GM18867 (cell line): ENCODE measurements around the gene KLHL29.

Experiments used
- ATAC-seq: cut with Tn5 transposase; IDR thresholded peaks from one replicate; pipeline ENCODE4 v1.9.1; 2021; ENCODE audit warnings: mild to moderate bottlenecking, moderate library complexity; ENCODE audit not compliant: unreplicated experiment

Gene KLHL29

DNA sequence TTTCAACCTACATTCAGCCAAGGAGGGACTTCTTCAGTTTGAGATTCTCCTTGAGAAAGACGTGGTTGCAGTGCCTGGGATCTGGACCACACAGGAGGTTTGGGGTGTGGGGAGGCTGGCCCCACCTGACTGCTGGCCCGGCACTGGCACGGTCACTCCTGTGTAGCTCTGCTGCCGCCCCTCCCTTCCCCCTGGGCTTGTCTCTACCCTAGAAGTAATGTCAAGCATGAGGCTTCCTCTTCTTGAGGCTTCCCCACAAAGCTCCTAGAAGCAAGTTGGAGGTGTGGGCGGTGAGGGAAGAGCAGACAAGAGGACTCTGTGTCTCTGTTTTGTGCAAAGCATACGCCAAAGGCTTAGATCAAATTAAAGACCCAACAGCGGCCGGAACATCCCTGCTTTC, 8.7 kb downstream of the KLHL29 start:
- ATAC-seq, result no peak

GRCh38 chr2:23394700-23395099, 9.7 kb downstream of the KLHL29 start:
- no peak for ATAC-seq

GRCh38 chr2:23397478-23397877, 12.5 kb downstream of the KLHL29 start:
- no peak for ATAC-seq

DNA sequence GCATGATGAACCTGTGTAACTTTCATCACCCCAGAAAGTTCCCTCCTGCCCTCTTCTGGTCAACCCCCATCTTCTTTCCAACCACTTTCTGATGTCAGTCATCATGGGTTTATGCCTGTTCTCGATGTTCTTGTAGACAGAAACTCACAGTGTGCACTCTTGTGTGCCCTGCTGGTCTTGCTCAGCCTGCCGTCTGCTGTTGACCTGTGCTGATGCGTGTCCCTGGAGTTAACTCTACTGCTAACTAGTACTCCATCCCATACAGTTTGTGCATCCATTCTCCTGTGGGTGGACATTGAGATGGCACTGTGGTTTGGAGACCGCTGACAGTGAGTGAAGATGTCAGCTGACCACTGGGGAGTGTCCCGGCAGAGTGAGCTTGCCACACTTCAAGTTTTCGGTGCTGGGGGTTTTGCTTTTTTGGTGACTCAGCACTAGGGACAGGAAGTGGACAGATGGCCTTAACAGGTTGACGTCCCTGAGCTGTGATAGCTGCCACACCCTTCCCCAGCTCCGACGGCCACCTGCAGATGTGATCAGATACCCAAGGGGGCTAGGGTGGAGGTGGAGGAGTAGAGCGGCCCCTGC, 14.8 kb downstream of the KLHL29 start:
- peak; percentile 83 for ATAC-seq

DNA sequence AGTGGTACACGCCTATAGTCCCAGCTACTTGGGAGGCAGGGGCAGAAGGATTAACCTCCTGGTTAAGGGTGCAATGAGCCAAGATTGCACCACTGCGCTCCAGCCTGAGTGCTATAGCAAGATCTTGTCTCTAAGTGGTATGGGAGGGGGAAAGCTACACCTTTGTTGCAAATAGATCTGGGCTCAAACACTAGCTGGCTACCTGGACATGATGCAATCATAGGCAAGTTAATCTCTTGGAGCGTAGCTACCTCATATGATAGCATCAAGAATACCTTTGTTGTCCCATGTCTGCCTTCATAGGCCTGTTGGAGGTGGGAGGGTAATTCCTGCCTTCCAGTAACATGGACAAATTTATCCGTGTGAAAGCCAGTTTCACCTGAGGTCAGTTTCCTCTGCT, 15.7 kb downstream of the KLHL29 start:
- ATAC-seq, result no peak

DNA sequence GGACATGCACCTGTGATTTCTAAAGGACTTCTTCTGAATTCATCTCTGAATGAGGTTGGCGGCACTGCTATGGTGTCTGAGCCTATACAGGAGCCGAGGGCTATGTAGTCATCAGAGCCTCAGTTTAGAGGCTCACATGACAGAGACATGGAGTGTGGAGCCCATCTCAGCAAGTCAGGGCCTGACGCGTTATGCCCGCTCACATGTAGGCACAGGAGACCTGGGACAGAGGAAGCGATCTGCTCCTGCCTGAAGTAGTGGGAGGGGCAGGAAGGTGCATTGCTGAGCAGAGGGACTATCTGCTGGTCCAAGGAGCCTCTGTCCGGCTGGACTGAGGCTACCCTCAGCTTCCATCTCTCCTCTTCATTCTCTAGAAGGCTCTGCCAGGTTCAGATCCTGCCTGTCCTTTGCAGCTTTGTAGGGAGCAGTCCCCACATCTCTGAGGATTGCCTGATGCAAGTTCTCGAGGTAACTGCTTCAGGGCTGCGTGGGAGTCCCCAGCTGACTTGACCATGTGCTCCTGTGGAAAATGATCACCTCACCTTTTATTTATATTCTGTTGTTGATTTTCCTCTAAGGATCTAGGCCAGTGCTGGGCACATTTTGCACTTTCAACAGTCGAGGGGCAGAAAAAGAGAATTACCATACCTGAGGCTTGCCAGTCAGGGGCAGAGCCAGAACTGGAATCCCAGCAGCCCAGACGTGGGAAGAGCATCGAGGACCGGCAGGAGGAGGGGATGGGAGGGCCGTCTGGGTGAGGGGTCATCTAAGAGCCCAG, 16.6 kb downstream of the KLHL29 start:
- ATAC-seq, result no peak

GRCh38 chr2:23402205-23402740, 17.3 kb downstream of the KLHL29 start:
- no peak for ATAC-seq

GRCh38 chr2:23404426-23404825, 19.4 kb downstream of the KLHL29 start:
- ATAC-seq, result no peak

GRCh38 chr2:23409248-23409647, 24.3 kb downstream of the KLHL29 start:
- ATAC-seq, result no peak

- ATAC-seq, result no peak
Observed at GRCh38 chr2:23410596-23410995, 25.6 kb downstream of the KLHL29 start.

GRCh38 chr2:23411752-23412431, 26.9 kb downstream of the KLHL29 start:
- ATAC-seq, result no peak

- no peak for ATAC-seq
Observed at GRCh38 chr2:23412556-23413155, 27.7 kb downstream of the KLHL29 start.

DNA sequence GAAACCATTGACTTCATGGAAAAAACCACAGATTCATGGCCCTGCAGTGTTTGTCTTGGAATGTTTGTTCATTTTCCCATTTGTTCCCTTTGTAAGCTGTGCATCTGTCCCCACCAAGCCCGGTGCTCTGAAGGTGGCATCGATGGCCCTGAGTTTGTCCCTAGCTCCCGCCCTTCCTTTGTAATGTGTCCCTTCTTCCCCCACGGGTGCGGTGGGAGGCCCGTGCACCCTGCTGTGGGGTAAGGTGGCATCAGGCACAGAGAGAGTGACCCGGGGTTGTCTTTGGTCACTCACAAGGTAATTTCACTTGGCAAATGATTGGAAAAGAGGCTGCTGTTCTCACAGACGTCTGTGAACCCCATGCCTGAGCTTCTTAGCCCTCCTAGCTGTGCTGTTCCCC, 28.7 kb downstream of the KLHL29 start:
- no peak for ATAC-seq

DNA sequence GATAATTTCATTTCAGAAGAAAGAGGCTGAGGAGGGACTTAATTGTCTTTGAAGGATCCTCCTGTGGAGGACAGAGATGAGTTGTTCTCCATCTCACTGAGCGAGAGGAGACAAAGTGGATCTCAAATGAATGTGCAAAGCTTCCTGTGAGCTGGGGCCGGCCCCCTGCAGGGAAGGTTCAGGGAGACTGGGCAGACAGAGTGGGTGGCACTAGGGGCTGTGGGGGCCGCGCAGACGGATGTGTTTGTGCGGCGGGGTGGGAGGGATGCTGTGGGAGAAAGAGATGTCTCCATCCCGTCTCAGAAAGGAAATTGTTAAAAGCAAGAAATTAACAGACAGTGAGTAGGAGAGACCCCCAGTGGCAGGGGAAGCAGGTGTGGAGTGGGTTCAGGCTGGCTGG, 29.1 kb downstream of the KLHL29 start:
- no peak for ATAC-seq

GRCh38 chr2:23414871-23415270, 29.9 kb downstream of the KLHL29 start:
- ATAC-seq, result no peak

- no peak for ATAC-seq
Observed at GRCh38 chr2:23417310-23417709, 32.3 kb downstream of the KLHL29 start.

DNA sequence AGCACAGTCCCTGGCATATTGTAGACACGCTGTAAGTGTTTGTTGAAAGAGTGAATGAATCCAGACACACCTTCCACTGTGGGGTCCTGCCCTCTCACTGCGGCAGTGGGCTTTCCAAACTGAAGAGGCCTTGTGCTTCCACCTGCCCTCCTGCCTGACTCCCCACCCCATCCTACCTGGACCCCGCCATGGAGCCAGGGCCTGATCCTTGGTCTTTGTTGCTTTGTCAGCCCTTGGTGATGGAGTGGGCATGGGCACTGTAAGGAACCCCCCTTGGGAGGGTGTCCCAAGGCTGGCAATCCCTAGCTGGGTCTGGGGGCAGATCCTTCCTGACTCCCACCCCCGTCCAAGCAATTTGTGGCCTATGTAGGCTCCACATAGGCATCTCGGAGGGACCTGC, 33.1 kb downstream of the KLHL29 start:
- no peak for ATAC-seq

GRCh38 chr2:23418461-23418911, 33.5 kb downstream of the KLHL29 start:
- ATAC-seq, result no peak

DNA sequence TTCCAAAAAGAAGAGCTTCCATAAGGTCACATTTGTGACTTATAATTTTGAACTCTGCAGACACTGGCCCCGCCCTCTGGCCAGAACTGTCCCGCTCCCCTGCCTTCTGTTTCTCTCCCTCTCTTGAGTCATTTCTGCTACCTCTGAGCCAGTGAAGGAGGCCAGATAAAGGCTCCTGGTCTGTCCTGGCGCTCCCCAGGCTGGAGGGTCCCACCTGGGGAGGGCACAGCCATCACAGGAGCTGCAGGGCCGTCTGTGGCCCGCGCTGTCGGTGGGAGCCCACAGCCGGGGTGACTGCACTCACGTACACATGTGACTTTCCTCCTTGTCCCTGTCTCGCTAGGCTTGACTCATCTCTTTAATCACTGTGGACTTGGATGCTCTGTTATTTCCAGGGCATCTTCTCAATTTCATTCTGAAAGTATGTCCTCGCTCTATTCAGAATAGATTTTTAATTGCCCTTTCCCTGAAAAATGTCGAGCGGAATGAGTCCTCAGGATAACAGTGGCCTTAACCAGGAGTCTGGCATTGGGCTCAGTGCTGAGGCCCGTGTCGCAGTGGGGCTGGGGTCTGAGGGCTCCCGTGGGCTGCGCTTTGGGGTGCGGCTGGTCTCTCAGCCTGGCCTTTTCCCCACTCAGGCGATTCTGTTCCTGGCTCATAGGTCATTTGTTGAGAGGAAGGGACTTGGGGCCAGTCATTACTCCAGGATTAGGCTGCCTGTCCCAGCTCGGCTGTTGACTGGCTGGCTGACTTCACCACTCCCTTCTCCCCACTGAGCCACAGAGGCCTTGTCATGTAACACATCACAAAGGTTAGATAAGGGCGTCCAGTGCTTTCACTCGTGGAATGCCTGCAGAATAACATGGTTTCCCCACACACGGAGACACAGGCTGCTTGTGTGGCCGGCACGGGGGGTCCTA, 34.5 kb downstream of the KLHL29 start:
- no peak for ATAC-seq

GRCh38 chr2:23420091-23420839, 35.3 kb downstream of the KLHL29 start:
- ATAC-seq, result no peak
